Spleen (tissue), 7 donors: Measurements from ENCODE around the gene CCDC61.

ENCODE experiments used
- CTCF ChIP-seq, 11 experiments: fragments of 200-600 bp in 7 of 11; fragments of 450-650 bp in 4 of 11; sonication (generic) in 4 of 11; IDR thresholded peaks in 8 of 11; conservative IDR thresholded peaks in 3 of 11; 1 replicate in 7 of 11; 2 replicates in 4 of 11; pipeline versions ENCODE4 v1.4.0 to v1.8.0; 2016 to 2021; ENCODE audit warnings: antibody characterized with exemption in 11 of 11, inconsistent platforms in 4 of 11, mild to moderate bottlenecking in 1 of 11
- POLR2A ChIP-seq, 3 donors: fragments of 450-650 bp; IDR thresholded peaks; one replicate each; pipeline ENCODE4 v1.5.1; 2017; ENCODE audit warnings: antibody characterized with exemption in 3 of 3, mild to moderate bottlenecking in 1 of 3
- POLR2AphosphoS5 ChIP-seq, 3 donors: sonication (generic); formaldehyde crosslinking; IDR thresholded peaks; one replicate each; pipeline ENCODE4 v1.5.1; 2017; ENCODE audit warnings: antibody characterized with exemption in 3 of 3
- donor health status: DM: no; HTN: no; CAD: no; lungs with moderate emphysema.
- donor health status: DM: no; HTN: no; CAD: no.
- donor health status: DM: no; HTN: no; CAD: no.

GRCh38 chr19:46020819-46021125, 25.5 kb downstream of the CCDC61 start:
- TF ChIP-seq CTCF (IDR thresholded peaks at IDR 0.05 in 8 of 11, conservative IDR thresholded peaks at IDR 0.05 in 3 of 11) (no peak), POLR2A (IDR thresholded peaks at IDR 0.05) (no peak), POLR2AphosphoS5 (IDR thresholded peaks at IDR 0.05) (no peak)
